Measurements from ENCODE around the gene AFAP1L1.

DNA sequence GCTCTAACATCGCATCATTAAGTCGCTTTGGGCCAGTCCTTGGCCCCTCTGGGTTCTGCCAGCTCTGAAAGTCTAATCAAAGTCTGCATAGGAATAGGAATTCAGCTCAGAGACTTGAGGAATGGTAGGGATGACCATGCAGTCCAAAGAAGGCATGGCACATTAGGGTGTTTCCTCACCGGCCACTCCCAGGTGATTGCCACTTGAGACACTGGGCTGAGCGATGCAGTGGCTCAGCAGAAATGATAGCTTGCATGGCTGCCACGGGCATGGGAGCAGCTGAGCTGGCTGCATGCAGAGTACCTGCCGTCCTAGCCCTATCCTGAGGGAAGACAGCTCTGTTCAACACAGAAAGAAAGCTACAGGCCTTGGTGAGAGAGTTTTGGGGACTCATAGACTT lies 28.8 kb downstream of the AFAP1L1 start:
- TF ChIP-seq, protein P1, sequence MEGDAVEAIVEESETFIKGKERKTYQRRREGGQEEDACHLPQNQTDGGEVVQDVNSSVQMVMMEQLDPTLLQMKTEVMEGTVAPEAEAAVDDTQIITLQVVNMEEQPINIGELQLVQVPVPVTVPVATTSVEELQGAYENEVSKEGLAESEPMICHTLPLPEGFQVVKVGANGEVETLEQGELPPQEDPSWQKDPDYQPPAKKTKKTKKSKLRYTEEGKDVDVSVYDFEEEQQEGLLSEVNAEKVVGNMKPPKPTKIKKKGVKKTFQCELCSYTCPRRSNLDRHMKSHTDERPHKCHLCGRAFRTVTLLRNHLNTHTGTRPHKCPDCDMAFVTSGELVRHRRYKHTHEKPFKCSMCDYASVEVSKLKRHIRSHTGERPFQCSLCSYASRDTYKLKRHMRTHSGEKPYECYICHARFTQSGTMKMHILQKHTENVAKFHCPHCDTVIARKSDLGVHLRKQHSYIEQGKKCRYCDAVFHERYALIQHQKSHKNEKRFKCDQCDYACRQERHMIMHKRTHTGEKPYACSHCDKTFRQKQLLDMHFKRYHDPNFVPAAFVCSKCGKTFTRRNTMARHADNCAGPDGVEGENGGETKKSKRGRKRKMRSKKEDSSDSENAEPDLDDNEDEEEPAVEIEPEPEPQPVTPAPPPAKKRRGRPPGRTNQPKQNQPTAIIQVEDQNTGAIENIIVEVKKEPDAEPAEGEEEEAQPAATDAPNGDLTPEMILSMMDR (IDR thresholded peaks at IDR 0.05; ENCODE audit: low read depth, low read length, missing input control): no peak
- TF ChIP-seq, protein P2, sequence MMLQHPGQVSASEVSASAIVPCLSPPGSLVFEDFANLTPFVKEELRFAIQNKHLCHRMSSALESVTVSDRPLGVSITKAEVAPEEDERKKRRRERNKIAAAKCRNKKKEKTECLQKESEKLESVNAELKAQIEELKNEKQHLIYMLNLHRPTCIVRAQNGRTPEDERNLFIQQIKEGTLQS (IDR thresholded peaks at IDR 0.05): no peak
- TF ChIP-seq RAD21 (IDR thresholded peaks at IDR 0.05) (no peak), FOXA1 (IDR thresholded peaks at IDR 0.05) (no peak), GABPA (IDR thresholded peaks at IDR 0.05 in 1 of 2, conservative IDR thresholded peaks at IDR 0.05 in 1 of 2) (no peak), MAX (IDR thresholded peaks at IDR 0.05) (no peak), SP1 (IDR thresholded peaks at IDR 0.05) (no peak), JUND (IDR thresholded peaks at IDR 0.05) (no peak), YY1 (IDR thresholded peaks at IDR 0.05) (no peak), HNF4G (IDR thresholded peaks at IDR 0.05) (no peak)
- TF ChIP-seq, protein P3, sequence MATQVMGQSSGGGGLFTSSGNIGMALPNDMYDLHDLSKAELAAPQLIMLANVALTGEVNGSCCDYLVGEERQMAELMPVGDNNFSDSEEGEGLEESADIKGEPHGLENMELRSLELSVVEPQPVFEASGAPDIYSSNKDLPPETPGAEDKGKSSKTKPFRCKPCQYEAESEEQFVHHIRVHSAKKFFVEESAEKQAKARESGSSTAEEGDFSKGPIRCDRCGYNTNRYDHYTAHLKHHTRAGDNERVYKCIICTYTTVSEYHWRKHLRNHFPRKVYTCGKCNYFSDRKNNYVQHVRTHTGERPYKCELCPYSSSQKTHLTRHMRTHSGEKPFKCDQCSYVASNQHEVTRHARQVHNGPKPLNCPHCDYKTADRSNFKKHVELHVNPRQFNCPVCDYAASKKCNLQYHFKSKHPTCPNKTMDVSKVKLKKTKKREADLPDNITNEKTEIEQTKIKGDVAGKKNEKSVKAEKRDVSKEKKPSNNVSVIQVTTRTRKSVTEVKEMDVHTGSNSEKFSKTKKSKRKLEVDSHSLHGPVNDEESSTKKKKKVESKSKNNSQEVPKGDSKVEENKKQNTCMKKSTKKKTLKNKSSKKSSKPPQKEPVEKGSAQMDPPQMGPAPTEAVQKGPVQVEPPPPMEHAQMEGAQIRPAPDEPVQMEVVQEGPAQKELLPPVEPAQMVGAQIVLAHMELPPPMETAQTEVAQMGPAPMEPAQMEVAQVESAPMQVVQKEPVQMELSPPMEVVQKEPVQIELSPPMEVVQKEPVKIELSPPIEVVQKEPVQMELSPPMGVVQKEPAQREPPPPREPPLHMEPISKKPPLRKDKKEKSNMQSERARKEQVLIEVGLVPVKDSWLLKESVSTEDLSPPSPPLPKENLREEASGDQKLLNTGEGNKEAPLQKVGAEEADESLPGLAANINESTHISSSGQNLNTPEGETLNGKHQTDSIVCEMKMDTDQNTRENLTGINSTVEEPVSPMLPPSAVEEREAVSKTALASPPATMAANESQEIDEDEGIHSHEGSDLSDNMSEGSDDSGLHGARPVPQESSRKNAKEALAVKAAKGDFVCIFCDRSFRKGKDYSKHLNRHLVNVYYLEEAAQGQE (IDR thresholded peaks at IDR 0.05): no peak

Data from liver (tissue), 3 donors.